ENCODE measurements around the gene GANAB.

DNA sequence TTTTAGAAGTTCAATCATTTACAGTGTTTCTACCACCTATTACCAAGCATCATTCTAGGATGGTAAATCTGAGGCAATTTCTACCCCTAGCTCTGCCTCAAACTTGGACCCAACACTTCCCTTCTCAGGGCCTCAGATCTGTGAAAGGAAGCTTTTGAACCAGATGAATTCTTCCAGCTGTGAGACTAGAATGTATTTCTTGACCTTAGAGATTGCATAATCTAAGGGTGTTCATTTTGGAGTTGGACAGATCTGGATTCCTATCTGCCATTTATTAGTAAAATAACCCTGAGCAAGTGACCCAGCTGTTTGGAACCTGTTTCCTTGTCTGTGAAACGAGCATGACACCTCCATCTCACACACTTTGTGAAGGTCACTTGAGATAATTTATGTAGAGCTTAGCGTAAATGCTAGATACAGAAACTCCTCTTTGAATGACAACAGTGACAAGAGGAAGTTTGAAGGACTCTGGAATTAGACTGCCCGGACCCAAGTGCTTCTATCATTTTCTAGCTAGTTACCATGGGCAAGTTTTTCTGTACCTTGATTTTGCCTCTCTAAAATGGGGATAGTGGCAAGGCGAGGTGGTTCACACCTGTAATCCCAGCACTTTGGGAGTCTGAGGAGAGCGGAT is 10.5 kb upstream of the GANAB start:
- TF ChIP-seq TARDBP (IDR thresholded peaks at IDR 0.05) (no peak), CTBP1 (IDR thresholded peaks at IDR 0.05; ENCODE audit: borderline replicate concordance) (no peak), BHLHE40 (IDR thresholded peaks at IDR 0.05; ENCODE audit: borderline replicate concordance) (no peak), ZNF384 (IDR thresholded peaks at IDR 0.05) (no peak), SUZ12 (IDR thresholded peaks at IDR 0.05) (no peak), SP1 (IDR thresholded peaks at IDR 0.05) (no peak)

Measured in HEK293T (cell line).